Islet precursor cell (in vitro differentiated cells): ENCODE results near the gene VPS13D.

Source experiments
- DNase-seq: peaks from one replicate; pipeline ENCODE4 v3.0.0-alpha.2; 2018

The VPS13D gene

DNA sequence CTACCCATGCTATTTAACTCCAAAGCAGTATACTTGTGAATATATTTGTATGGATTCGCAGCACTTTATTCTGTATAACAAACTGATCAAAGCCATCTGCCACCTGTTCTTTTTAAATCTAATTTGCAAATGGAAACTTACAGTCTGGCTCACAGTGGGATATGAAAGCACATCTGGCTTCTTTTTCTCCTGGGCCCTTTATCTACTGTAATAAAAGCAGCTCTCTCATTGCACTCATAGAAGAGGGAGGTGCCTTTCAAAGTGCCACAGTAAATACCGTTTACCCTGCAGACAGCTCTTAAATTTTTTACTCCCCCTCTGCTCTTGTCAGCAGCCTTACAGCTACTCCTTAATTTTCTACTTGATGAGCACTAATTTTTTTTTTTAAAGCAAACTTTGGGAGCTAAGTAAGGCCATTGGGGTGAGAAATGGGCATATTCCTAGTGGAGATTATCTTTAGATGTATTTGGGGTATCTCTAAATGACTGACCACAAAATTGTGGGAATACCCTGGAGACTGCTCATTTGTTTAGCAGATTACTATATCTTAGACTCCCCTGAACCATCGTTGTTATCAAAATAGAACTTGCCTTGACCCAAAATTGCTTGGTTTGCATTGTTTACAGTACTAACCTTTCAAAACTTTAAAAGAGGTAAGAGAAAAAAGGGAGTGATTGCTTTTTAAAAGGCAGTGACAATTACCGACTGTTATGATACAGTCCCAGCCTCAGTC is 110.1 kb downstream of the VPS13D start:
- no peak for DNase-seq

- no peak for DNase-seq
These were observed 110.7 kb downstream of the VPS13D start for GRCh38 chr1:12340544-12340930.

GRCh38 chr1:12341667-12342066 is 111.8 kb downstream of the VPS13D start:
- DNase-seq, result no peak

DNA sequence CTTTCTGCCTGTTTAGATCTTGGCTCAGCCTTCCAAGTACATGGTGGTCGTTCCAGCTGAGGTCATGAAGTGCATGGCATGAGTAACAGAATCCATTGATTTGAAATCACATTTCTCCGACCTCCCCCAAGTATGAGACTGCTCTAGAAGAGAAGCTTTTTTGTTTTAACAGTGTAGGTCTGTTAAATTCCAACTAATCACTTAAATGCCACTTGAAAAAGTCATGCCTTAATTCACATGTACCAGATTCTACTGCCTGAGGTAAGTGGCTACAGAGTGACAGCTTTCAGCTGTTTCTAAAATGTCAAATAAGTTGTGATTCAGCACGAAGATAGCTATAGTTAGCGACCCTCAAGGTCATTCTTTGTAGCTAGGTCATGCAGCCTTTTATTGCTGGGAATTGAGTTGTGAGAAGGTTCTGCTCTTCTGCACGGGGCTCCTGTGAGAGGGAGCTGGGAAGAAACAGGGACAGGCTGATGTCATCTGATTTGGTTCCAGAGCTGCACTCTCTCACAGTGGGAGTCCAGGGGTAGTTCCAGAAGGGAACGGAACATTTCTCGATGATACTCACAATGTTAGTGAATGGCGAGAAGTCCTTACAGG is 112.7 kb downstream of the VPS13D start:
- peak; percentile 63 for DNase-seq

- DNase-seq, result no peak
These were observed 114.1 kb downstream of the VPS13D start for GRCh38 chr1:12343823-12344487.

DNA sequence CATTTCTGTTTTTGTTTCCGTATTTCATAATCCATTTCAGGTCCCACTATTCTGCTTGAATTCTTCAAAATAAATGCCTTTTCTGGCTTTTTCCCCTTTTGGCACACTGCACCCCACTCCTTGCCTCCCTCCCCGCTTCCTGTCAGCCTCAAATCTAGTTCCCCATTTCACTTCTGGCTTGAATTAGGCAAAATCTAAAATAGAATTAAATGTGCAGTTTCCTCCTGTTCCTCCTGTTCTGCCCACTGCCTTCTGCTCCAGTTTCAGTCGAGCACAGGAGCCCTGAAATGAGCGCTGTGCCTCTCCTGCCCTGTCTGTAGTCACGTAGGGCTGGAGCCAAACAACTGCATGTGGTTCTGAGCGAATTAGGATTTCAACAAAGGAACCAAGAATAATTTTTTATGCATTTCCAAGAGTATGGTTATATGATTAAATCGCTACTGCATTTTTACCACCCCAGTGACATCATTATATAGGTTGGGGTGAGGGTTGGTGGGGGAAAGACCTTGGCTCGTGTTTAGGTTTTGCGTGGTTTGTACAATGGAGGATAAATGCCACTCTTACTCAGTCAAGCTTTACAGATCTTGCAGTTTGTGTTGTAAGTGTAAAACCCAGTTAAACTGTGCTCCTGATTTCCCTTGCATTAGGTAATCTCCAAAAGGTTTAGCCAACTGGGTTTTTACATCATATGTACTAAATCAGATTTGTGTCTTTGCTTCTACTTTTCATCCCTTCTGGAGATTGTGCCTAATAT is 114.9 kb downstream of the VPS13D start:
- no peak for DNase-seq

DNA sequence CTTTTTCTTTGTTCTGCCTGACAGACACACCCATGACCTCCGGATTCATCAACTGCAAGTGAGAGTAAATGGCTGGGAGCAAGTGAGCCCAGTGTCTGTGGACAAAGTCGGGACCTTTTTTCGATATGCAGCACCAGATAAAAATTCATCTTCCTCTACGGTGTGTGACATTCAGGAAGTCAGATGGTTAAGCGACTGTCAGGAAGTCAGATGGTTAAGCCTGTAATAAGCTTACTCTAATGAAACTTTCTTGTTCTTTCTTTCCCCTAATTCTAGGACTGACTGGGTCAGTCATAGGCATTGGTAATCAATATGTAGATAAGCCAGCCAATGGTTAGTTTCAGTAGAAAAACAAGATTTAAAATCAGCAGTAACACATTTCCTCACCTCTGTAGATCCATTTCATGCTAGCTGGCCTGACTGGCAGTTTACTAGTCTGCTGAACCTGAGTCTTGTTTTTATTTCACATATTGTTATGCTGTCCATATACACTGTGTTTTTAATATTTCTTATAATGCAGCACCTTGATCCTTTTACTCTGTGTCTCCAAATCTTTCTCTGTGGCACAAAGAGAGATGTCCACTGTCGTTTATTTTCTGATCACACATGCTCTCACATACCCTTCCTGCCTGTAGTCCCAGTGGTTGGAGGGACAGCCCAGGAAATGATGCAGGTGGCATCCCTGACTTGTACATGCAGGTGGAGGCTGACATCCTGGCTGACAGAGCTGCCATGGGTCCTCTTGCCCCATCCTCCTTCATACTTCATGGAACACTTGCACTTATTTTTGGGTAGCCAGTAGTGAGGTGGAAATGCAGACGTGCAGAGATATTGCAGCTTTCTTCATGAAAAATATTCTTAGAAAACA is 115.8 kb downstream of the VPS13D start:
- no peak for DNase-seq

DNA sequence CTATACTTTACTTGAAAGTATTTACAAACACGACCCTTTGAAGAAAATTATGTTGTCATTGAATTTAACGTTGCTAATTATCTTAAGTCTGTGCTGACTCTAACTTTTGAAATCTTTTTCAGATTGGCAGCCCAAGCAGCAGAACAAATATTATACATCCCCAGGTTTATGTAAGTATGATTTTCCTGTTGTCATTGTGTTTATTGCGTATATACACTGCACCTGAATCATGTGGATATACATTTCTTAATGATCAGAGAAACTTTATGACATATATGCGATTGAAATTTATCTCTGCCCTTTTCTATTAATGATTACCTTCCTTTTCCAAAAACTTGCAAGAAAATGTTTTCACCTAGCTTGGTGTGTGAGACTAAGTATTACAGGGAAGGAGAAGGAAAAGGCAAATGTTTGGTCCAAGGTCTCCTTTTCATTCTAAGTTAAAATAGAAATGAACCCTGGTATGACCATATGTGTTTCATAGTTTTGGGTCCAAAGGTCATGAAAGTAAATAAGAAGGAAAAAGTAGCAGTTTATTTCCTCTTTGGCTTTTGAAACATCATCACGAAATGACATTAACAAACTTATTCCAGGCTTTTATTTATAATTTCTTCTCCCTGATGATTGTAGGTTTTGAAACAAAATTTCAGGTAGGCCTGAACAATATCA is 116.8 kb downstream of the VPS13D start:
- DNase-seq, result no peak

GRCh38 chr1:12348113-12348512 is 118.3 kb downstream of the VPS13D start:
- DNase-seq, result no peak

- no peak for DNase-seq
These were observed 124.2 kb downstream of the VPS13D start for GRCh38 chr1:12353981-12354380.

- DNase-seq, result no peak
These were observed 126.4 kb downstream of the VPS13D start for GRCh38 chr1:12356004-12356890.

DNA sequence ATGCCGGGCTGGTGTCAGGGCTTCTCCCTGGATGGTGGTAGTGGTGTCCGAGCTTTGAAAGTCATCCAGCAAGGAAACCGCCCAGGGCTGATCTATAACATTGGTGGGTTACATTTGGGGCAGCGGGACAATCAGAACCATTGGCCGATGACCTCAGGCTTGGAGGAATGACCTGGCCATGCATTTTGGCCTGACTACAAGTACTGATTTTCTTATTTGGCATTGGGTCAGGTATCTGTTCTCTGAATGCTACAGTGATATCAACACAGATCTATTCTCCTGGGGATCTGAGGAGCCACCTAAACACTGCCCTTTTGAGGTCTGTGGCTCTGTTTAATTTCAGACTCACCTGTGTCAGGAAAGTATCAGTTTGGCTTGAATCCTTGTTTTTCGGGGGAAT is 128.7 kb downstream of the VPS13D start:
- no peak for DNase-seq

- no peak for DNase-seq
These were observed 129.7 kb downstream of the VPS13D start for GRCh38 chr1:12359359-12360133.

GRCh38 chr1:12368646-12369045 is 138.8 kb downstream of the VPS13D start:
- no peak for DNase-seq

DNA sequence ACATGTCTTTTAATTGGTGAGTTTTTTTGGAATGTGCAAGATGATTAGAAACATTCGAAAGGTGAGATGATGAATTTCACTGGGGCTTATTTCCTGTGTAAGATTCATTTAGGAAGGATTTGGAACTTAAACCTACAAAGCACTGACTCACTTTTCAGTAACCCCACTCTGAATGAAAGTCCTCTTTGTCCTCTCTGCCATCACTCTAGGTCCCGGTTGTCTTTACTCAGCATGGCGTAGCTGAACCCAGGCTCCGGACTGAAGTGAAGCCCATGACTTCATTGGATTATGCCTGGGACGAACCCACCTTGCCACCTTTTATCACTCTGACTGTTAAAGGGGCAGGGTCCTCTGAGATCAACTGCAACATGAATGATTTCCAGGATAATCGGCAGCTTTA is 139.4 kb downstream of the VPS13D start:
- no peak for DNase-seq

GRCh38 chr1:12370333-12370975 is 140.6 kb downstream of the VPS13D start:
- DNase-seq, result no peak

GRCh38 chr1:12371053-12371452 is 141.2 kb downstream of the VPS13D start:
- no peak for DNase-seq

DNA sequence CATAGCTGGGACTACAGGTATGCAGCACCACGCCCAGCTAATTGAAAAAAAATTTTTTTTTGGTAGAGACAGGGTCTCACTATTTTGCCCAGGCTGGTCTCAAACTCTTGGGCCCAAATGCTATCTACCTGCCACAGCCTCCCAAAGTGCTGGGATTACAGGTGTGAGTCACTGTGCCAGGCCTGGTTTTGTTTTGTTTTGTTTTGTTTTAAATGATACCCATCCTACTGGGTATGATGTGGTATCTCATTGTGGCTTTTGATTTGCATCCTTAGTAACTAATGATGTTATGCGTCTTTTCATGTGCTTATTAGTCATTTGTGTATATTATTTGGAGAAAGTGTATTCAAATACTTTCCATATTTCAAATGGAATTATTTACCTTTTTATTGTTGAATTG is 142.3 kb downstream of the VPS13D start:
- DNase-seq, result no peak

DNA sequence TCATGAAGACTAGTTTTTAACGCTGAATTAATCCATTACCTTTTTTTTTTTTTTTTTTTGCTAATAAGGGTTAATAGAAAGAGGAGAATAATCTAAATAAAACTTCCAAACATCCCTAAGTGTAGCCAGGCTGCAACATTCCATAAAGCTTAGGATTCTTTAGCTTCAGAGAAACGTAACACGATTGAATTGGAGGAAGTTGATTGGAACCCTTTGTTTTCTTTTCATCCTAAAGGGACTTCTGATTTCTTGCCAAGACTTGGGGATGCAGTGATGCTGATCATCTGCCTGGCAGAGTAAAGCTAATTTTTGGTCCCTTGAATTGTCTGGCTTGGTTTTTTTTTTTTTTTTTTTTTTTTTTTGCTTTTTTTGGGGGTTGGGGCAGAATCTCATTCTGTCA is 142.9 kb downstream of the VPS13D start:
- DNase-seq, result no peak
